H4 (cell line): ENCODE measurements around the gene MICALL2. TPM values are rescaled to one million over a fixed set of nuclear protein-coding genes. Genes with fewer than 3 reads are reported as not detected.
A peak's percentile ranks its signal among the peaks of the same experiment; 100 is the strongest.

Experiments
- DNase-seq: peaks from one replicate; pipeline ENCODE4 v3.0.0-alpha.2; 2015; ENCODE audit warnings: low spot score
- total RNA-seq: library from RNA; depleted of rRNA; stranded (reverse); fragments of >200 nt; shearing (Covaris generic); gene quantifications from 2 replicates; pipeline ENCODE4 v1.2.3, GENCODE V29; 2014

MICALL2 gene
- total RNA-seq, 1 experiment from 2014 or later, result 13.4 TPM

DNA sequence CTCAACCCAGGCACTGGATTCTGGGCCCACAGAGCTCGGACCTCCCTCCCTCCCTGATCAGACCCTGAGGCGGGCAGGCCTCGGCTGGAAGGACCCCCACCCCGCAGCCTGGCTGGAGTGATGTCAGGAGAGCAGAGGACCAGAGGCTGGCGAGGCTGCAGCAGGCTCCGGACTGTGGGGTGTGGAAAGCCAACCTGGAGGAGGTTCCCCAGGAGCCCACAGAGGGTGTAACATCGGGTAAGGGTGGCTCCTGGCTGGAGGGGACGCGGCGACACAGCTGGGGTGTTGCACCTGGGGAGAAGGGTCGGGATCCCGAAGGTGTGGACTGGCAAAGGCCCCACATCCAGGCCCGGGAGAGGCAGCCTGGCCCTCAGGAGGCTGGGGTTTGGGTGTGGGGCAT lies 8.9 kb upstream of the MICALL2 start:
- no peak for DNase-seq

GRCh38 chr7:1466524-1467271 lies 7.4 kb upstream of the MICALL2 start:
- peak; percentile 76 for DNase-seq

- no peak for DNase-seq
Measured at GRCh38 chr7:1464694-1465093, 5.4 kb upstream of the MICALL2 start.

- no peak for DNase-seq
Measured at GRCh38 chr7:1463676-1464223, 4.5 kb upstream of the MICALL2 start.

DNA sequence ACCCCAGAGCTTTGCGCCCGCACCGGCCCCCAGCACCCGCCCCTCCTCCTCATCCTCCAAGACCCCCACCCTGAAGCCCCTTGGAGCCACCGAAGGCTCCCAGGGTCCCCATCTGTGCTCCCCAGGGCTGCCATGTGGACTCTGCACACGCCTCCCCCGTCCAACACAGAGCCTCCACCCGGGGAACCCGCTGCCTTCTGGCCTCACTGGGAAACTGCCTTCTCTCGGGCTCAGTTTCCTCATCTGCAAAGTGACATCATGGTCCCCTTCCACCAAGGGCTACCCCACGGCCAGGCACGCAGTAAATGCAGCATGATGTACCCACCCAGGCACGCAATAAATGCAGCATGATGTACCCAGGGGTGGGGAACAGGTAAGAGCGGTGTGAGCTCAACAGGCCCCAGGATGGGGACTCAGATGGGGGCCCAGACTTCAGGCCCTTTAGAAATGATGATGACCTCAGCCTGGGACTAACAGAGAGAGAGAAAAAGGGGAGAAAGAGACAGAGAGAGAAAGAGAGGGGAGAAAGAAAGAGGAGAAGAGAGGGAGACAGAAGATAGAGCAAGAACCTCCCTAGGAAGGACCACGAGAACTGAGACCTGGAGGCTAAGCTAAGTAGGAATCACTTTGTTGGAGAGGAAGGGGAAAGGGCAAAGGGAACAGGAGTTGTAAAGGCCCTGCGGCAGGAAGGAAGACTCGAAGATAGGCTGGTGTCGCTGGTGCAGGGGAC lies 2.5 kb upstream of the MICALL2 start:
- no peak for DNase-seq

DNA sequence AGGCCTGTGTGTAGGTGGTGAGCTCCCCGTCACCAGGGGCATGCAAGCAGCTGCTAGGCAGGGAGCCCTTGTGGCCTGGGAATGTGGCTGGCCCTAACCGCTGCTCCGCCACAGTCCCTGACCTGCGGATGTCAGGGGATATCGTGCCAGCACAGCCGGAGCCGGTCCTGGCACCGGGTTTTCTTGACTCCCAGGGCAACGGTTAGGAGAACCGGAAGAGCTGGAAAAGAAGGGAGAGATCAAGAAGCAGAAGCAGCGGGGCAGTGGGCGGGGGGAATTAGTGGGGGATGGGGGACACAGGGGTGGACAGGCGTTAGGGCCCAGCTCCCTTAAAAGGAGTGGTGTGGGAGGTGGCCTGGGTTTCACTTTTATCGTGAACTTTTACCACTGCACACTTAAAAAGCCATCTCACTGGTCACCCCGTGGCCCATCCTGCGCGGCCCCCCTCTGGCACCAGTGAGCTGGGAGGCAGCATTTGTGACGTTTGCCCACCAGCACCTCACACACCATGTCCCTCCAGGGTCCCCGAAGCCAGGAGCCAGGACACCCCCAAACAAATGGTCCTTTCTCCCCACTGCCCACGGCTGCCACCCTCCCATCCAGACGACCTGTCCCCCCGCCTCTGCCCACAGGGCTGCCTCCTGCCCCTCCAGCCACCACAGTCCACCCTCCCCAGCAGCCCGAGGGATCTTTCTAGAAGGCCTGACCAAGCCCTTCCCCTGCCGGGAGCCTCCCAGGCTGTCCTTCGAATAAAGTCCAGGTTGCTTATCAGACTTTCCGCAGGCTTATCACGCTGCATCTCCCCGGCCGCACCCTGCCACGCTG lies 1.8 kb upstream of the MICALL2 start:
- peak; percentile 89 for DNase-seq

GRCh38 chr7:1459920-1460820 lies 900 bp upstream of the MICALL2 start:
- no peak for DNase-seq

DNA sequence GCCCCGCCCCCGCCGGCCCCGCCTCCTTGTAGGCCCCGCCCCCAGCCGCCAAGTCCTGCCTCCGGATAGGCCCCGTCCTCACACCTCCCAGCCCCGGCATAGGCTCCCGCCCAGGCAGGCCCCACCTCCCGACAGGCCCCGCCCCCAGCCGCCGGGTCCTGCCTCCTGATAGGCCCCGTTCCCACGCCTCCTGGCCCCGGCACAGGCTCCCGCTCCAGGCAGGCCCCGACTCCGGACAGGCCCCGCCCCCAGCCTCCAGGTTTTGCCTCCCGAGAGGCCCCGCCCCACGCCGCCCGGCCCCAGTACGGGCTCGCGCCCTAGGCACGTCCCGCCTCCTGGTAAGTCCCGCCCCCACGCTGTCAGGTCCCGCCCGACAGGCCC lies 232 bp upstream of the MICALL2 start:
- peak; percentile 99 for DNase-seq

DNA sequence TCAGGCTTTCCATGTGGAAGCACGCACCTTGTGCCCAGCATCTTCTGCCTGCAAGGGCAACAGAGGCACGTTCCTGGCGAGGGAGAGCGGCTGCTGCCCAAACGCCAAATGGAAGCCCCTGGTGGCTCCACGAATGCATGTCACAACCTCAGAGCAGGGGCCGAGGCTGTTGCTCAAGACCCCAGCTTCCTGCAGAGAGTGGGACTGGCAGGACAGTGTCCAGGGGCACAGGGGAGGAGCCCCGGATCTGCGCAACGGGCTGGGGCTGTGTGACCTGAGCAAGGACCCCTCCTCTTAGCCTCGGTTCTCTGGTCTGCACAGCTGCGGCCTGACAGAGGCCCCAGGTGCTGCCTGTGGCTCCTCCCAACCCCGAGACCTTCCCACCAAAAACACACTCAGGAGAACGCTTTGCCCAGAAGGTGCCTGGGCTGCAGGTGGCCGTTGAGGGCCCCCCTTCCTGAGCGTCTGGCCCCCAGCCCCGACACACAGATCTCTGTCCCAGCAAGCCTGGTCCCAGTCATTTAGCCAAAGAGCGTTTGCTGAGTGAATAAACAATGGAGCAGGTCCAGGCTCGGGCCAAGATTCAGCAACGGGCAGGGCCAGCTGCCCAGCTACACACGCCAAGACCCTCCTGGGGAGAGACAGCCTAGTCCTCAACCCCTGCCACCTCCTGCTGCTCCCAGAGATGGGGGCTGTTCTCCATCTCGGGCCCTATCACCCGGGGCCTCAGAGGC lies 1.2 kb downstream of the MICALL2 start:
- DNase-seq, result no peak

GRCh38 chr7:1457059-1457948 lies 2.0 kb downstream of the MICALL2 start:
- DNase-seq, result no peak

DNA sequence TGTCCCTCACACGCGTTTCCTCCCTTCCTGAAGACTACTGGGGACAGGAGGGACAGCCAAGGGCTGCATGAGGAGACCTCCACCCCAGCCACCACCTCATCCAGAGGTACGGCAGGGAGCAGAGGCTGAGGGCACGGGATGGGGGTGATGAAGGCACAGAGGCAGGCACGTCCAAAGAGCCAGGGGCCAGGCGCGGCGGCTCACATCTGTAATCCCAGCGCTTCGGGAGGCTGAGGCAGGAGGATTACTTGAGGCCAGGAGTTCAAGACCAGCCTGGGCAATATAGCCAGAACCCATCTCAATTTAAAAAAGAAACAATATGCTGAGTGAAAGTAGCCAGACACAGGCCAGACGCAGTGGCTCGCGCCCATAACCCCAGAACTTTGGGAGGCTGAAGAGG lies 3.3 kb downstream of the MICALL2 start:
- no peak for DNase-seq

- no peak for DNase-seq
Measured at GRCh38 chr7:1455241-1455939, 3.9 kb downstream of the MICALL2 start.

DNA sequence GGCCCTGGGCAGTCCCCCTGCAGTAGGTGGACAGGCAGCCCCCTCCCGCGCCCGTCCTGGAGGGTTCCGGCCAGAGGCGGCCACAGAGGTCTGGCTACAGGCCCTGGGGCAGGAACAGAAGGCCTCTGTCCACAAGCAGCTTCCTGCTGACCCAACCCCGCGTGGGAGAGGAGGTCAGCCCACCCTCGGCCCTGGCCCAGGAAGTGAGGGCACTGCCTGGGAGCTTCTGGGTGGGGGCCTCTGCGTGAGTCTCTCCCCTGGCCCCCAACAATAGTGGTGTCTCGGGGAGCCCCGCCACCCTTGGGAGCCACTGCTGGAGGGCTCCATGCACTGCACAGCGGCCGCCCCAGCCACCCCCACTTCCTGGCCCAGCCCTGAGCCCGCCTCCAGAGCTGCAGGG lies 4.7 kb downstream of the MICALL2 start:
- no peak for DNase-seq

DNA sequence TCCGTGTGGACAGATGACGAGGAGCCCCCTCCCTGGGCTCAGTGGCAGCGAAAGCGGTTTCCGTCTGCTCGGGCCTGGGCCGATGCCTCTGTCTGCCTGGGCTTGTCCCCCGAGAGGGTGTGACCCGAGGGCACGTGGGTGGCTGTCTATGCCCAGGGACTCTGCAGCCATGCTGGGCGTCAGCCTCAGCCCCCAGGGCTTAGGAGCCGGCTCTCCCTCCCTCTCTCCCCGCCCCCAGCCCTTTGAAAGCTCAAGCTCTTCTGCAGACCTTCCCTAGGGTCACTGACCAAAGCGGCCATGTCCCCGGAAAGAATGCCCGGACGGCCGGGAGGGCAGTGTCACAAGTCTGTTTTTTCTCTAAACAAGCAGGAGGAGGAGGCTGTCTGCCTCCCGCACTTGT lies 7.1 kb downstream of the MICALL2 start:
- DNase-seq, result no peak

DNA sequence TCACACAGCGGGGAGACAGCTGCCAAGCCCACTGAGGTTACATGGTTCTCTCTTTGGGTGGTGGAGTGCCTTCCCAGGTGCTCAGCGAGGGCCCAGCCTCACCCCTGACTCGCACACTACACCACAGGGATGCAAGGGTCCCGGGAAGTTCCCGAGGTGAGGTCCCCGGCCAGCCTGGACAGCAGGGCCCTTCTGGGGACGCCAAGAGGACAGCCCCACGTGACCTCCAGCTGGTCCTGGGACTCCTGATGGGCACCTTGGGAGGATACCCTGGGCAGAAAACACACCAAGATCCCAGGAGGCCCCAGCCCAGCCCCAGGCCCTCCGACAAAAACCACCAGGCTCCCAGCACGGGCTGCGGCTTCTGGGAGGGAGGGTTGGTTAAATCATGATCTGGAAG lies 8.3 kb downstream of the MICALL2 start:
- no peak for DNase-seq

- DNase-seq, result no peak
Measured at GRCh38 chr7:1450431-1450830, 8.8 kb downstream of the MICALL2 start.

DNA sequence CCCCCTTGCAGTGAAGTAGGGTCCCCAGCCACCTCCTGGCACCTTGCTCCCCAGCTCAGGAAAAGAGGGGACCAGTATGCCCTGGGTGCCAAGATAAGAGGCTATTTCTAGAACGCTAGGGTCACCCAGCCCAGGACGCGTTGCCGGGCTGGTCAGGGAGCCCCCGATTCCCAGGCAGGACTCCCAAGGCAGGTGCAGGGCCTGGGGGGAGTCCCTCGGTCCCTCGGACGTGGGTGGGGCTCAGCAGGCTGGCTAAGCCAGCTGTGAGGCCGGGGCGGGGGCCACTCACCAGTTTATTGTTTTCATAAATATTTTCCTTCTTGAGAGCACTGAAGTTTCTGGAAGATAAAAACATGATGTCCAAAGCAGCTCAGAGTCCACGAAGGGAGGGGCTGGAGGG lies 9.3 kb downstream of the MICALL2 start:
- DNase-seq, result no peak

- DNase-seq, result no peak
Measured at GRCh38 chr7:1449501-1449900, 9.8 kb downstream of the MICALL2 start.

GRCh38 chr7:1448958-1449357 lies 10.3 kb downstream of the MICALL2 start:
- DNase-seq, result no peak
